HG03097 (cell line): ENCODE results near the gene XAB2.

ENCODE experiments used
- ATAC-seq: cut with Tn5 transposase; IDR thresholded peaks from one replicate; pipeline ENCODE4 v1.9.1; 2021; ENCODE audit not compliant: unreplicated experiment, low FRiP score

XAB2 gene

DNA sequence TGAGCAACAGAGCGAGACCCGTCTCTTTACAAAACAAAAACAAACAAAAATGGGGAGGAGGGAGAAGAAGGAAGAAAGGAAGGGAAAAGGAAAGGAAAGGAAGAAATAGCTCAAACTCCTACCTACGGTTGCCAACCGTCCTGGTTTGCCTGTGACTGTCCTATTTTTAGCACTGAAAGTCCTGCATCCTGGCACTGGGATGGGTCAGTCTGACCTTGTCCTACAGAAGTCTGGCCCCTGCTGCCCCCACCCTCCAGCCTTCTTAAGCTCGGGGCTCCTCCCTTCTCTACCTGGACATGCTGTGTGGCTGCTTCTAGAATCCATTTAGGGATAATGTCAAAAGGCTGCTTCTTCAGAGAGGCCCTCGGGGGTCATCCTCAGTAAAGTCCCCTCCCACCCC is 6.3 kb upstream of the XAB2 start:
- no peak for ATAC-seq

DNA sequence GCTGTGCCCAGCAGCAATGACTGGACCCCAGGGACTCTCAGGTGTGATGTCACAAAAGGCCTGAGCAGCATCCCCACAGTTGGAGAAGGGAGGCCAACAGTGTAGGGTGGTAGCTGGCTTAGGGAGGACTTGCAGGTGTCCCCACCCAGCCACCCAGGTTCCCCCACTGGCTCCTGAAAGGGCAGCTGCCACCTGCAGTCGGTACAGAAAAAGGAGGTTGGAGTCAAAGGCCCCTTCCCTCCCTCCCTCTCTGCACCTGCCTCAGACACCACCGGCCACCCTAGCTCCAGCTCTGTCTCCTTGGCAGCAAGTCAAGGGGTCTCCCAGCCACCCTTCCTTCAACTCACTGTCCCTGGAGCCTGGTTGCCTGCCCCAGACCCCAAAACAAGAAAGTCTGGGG is 4.4 kb upstream of the XAB2 start, which contains the start of gene PCP2:
Gene PCP2, minus strand, starts transcription at position 22 of the 400 bp plus-strand sequence. CDS start 262 bp downstream, outside the sequence.
- no peak for ATAC-seq

GRCh38 chr19:7632340-7633203 is 3.2 kb upstream of the XAB2 start:
- no peak for ATAC-seq

- no peak for ATAC-seq
Measured at GRCh38 chr19:7631577-7631976, 2.2 kb upstream of the XAB2 start.

DNA sequence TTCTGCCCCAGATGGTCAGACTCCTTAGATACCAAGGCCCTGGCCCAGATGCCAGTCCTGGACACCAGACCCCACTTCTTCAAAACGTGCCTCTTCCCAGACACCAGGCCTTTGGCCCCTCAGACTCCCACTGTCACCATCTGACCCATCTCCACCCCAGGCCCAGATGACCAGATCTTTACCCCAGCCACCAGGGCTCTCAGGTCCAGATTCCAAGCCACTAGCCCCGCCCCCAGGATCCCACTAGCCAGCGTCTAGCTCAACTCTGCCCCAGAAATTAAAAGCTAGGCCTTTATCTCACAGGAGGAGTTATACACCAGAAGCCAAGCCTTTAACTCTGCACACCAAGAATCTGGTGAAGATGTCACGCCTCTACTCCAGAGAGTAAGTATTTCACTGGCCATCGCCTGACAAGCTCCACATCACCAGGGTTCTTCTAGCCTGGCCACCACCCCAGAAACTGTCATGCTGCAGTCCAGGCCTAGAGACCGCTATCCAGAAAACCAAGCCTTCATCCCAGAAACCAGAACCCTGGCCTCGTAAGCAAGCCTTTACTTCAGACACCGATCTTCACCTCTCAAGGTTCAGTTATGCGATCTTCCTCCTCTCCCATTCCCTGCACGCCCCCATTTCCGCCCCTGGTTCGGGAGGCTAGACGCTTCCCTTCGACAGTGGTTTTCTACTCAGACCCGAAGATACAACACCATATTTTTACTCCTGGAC is 595 bp downstream of the XAB2 start:
- ATAC-seq, result no peak

- ATAC-seq, result no peak
Measured at GRCh38 chr19:7627166-7627565, 2.2 kb downstream of the XAB2 start.

DNA sequence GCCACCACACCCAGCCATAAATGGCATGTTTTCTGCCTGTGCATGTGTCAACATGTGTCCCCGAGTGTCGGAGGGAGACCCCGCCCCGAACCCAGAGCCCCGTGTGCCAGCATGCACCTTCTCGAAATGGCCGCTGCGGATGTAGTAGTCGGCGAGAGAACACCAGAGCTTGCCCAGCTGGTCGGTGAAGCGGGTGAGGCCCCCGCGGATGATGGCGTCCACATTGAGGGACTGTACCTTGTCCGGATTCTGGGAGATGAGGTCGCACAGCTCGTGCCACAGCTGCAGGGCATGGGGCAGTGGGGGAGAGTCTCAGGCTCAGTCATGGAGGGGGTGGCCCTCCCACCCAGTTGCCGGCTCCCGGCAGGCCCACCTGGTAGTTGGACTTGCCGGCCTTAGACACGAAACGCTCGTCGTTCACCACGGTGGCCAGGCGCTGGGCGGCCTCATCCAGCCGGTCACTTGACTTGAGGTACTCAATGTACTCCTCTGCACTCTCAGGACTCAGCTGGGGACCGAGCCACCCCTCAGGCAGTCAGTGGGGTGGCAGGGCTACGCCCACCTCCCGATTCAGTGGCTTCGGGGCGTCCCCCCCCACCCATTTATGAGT is 3.5 kb downstream of the XAB2 start:
- no peak for ATAC-seq

GRCh38 chr19:7624810-7625209 is 4.5 kb downstream of the XAB2 start:
- no peak for ATAC-seq

- no peak for ATAC-seq
Measured at GRCh38 chr19:7623725-7624603, 5.4 kb downstream of the XAB2 start.

- ATAC-seq, result no peak
Measured at GRCh38 chr19:7622933-7623685, 6.2 kb downstream of the XAB2 start.

DNA sequence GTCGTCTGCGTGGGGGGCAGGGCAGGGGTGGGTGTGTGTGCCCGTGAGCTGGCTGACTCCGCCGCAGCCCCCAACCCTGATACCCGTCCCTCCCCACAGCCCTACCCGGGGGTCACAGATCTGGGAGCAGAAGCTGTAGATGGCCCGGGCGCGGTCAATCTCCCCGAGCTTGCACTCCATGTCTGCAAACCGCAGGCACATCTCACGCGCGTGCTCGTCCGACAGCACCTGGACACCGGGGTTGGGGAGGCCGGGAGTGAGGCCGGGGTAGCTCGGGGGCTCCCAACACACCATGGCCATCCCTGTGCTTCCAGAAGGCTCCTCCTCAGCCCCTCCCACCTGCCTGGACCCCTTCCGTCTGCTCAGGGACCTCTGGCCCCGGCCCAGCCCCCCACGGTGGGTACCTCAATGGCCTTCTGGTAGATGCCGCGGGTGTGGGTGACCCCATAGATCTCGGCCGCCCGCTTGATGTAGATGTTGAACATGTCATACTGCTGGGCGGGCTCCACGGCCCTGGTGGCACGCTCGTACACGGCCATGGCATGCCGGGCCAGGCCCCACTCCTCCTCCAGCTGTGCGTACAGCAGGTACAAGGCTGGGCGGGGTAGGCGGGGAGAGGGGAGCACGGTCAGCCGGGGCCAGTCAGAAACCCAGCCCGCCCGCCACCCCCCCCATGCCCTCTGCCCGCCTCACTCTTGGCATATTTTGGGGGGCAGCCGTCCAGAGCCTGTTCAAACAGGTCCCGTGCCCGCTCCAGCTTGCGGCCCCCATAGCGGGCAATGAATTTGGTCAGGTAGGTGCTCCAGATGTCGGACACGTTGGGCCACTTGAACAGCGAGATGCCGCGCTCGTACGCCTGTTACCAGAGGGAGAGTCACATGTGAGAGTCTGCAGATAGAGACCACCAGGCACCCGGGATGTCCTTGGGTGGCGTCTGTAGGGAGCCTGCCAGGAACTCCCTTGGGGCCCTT is 8.6 kb downstream of the XAB2 start:
- no peak for ATAC-seq

- ATAC-seq, result no peak
Measured at GRCh38 chr19:7619671-7620441, 9.5 kb downstream of the XAB2 start.

DNA sequence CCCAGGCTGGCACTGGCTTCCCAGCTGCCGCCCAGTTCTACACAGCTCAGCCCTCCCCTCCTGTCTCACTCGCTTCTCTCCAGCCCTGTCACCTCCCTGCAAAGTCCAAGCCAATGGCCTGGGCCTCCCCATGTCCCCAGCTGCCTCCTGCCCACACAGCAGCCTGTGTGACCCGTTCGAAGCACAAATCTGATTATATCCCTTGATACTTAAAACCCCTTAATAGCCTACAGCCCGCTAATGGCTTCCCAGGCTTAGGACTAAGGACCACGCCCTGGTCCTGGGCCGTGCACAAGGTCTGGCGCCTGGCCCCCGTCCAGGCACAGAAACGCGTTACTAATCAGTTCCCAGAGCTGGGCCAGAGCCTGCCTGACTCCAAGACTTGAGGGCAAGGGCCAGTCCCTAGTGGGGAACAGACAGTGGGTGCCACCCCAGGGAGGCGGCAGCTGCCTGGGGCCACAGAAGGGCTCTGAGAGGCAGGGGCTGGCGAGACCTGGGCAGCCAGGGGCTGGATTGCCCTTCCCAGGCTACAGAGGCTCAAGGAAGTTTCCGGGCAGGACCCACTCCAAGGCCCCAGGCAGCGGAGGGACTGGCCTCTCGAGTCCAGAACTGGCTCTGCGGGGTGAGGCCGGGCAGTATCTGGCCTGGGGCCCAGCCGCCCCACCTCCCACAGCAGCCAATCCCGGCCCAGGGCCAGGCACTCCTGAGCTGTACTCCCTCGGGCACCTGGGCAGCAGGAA is 10.4 kb downstream of the XAB2 start:
- no peak for ATAC-seq

DNA sequence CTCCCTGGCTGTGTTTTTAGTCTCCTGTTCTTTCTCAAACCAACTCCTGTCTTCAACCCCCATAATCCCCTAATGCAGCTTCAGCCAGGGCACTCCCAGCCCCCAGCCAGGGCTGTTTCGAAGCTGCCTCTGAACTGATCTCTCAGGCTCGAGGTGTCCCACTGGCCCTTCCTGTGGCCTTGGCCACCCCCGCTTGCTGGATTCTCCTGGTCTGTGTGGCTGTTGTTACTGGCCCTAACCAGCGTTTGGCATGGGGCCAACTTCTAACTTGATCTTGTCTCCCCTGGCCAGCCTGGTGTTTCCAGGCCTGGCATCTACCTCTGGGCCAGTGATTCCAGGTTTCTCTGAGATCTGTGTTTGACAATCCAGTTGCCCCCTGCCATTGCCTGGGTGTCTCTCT is 11.0 kb downstream of the XAB2 start:
- ATAC-seq, result no peak

DNA sequence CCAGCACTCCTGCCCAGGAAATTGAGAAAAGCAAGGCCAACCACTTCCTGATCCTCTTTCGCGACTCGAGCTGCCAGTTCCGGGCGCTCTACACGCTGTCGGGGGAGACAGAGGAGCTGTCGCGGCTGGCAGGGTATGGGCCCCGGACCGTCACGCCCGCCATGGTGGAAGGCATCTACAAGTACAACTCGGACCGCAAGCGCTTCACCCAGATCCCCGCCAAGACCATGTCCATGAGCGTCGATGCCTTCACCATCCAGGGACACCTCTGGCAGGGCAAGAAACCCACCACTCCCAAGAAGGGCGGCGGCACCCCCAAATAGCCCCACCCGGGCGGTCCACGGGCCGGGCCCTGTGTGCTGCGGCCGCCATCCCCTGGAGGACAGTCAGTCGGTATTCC is 11.6 kb downstream of the XAB2 start:
- ATAC-seq, result no peak

GRCh38 chr19:7617172-7617571 is 12.2 kb downstream of the XAB2 start:
- no peak for ATAC-seq
